Measurements from ENCODE around the gene KCNIP1.

The KCNIP1 gene

DNA sequence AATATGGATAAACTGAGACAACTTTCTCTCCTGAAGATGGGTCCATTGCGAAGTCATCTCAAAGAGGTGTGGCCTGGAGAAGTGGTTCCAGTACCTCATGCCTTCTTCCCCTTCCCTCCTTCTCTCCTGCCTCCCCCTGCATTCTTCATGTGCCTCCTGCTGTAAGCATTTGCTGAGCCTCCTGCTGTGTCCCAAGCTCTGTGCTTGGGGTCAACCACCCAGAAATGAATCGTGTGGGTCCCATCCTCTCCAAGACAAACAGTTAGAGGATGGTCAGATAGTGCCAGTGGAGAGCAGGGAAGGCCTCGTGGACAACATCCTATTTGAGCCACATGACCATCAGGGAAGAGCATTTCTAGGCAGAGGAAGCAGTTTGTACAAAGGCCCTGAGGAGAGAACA, 53.5 kb downstream of the KCNIP1 start:
- Histone ChIP-seq H3K9me3 (ENCODE audit: control insufficient read depth, low read length) (no peaks in the 10 kb centered on the region), H3K36me3 (ENCODE audit: control insufficient read depth, insufficient read depth, low read length) (no peaks in the 10 kb centered on the region), H3K4me1 (ENCODE audit: control insufficient read depth, insufficient read depth, low read length, poor library complexity, severe bottlenecking) (no peaks in the 10 kb centered on the region), H3K27ac (ENCODE audit: insufficient read depth, low read length, poor library complexity, severe bottlenecking) (no peak overlapping the region), H3K4me3 (ENCODE audit: insufficient read depth, low read depth, low read length, poor library complexity, severe bottlenecking) (no peak overlapping the region), H3K27me3 (replicated peaks; ENCODE audit: control insufficient read depth, insufficient read depth, low read length, poor library complexity, severe bottlenecking) (peaks cover 4% of the 10 kb centered on the region)
- DNase-seq, result no peak

DNA sequence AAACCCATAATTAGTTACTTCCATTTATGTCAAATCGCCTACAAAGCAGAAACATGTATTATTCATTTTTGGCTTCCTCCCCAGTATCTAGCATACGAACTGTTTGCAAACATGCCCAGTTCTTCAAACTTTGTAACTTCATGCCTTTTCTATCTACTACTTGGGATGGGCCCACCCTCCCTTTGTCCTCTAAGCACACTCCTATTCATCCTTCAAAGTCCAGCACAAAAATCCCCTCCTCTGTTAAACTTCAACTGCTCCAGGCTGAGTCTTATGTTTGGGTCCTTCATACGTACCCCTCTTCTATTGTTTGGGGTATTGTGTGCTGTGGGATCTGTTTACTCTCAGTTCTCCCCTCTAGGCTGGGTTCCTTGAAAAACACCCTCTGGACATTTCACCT, 55.5 kb downstream of the KCNIP1 start:
- no peak for DNase-seq
- Histone ChIP-seq H3K27ac (ENCODE audit: insufficient read depth, low read length, poor library complexity, severe bottlenecking) (no peak overlapping the region), H3K4me1 (ENCODE audit: control insufficient read depth, insufficient read depth, low read length, poor library complexity, severe bottlenecking) (no peaks in the 10 kb centered on the region), H3K36me3 (ENCODE audit: control insufficient read depth, insufficient read depth, low read length) (no peaks in the 10 kb centered on the region), H3K9me3 (ENCODE audit: control insufficient read depth, low read length) (no peaks in the 10 kb centered on the region), H3K27me3 (replicated peaks; ENCODE audit: control insufficient read depth, insufficient read depth, low read length, poor library complexity, severe bottlenecking) (no peaks in the 10 kb centered on the region), H3K4me3 (ENCODE audit: insufficient read depth, low read depth, low read length, poor library complexity, severe bottlenecking) (no peak overlapping the region)

DNA sequence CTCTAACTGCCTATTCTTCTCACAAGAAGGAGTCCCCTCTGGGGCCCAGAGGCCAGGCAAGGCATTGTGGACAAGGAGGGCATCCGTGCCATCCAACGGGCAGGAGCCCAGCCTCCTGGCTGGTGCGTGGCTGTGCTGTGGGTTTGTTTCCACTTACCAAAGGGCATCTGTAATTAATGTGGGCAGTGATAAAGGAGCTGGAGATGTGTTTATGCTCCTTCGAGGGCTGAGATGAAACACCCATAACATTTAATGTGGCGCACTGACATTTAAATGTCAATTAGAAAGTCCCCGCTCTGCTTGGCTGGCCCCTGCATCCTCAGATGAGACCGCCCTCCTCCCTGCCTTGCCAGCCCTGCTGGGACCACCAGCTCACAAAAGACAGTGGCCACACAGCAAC, 57.1 kb downstream of the KCNIP1 start:
- Histone ChIP-seq H3K27ac (ENCODE audit: insufficient read depth, low read length, poor library complexity, severe bottlenecking) (no peak overlapping the region), H3K9me3 (ENCODE audit: control insufficient read depth, low read length) (no peaks in the 10 kb centered on the region), H3K4me1 (ENCODE audit: control insufficient read depth, insufficient read depth, low read length, poor library complexity, severe bottlenecking) (no peaks in the 10 kb centered on the region), H3K36me3 (ENCODE audit: control insufficient read depth, insufficient read depth, low read length) (no peaks in the 10 kb centered on the region), H3K4me3 (ENCODE audit: insufficient read depth, low read depth, low read length, poor library complexity, severe bottlenecking) (no peak overlapping the region), H3K27me3 (replicated peaks; ENCODE audit: control insufficient read depth, insufficient read depth, low read length, poor library complexity, severe bottlenecking) (no peaks in the 10 kb centered on the region)
- no peak for DNase-seq

DNA sequence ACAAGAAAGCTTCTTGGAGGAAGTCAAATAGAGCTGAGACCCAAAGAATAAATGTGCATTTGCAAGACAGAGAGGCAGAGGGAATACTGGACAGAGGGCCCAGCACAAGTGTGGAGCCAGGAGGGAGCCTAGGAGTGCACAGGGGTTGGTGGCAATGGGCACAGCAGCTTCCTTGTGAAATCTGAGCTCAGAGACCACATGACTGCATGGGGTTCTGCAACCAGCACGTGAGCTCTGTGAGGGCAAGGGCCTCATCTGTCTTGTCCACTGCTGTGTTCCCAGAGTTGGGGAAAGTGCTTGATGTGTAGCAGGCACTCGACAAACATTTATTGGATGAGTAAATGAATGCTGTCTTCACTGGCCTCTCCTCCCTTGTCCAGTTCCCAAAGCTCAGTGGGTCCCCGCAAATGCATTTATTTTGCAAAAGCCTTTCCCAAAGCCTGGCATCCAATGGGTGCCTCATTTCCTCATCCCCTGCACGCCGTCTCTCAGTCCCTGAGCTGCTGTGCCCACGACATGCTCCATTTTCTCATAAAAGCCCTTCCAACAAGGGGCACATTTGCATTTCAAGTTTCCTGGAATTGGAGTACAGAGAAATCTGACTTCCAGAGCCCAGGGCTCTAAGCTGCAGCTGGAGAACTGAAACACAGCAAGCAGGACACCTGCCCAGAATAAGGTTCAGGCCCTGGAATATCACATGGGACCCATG, 58.5 kb downstream of the KCNIP1 start:
- no peak overlapping the region for H3K27ac ChIP-seq (ENCODE audit: insufficient read depth, low read length, poor library complexity, severe bottlenecking)
- no peaks in the 10 kb centered on the region for H3K4me1 ChIP-seq (ENCODE audit: control insufficient read depth, insufficient read depth, low read length, poor library complexity, severe bottlenecking)
- no peaks in the 10 kb centered on the region for H3K27me3 ChIP-seq (replicated peaks; ENCODE audit: control insufficient read depth, insufficient read depth, low read length, poor library complexity, severe bottlenecking)
- no peaks in the 10 kb centered on the region for H3K9me3 ChIP-seq (ENCODE audit: control insufficient read depth, low read length)
- H3K36me3 ChIP-seq (ENCODE audit: control insufficient read depth, insufficient read depth, low read length), result no peaks in the 10 kb centered on the region
- DNase-seq, result no peak
- H3K4me3 ChIP-seq (ENCODE audit: insufficient read depth, low read depth, low read length, poor library complexity, severe bottlenecking), result no peak overlapping the region

DNA sequence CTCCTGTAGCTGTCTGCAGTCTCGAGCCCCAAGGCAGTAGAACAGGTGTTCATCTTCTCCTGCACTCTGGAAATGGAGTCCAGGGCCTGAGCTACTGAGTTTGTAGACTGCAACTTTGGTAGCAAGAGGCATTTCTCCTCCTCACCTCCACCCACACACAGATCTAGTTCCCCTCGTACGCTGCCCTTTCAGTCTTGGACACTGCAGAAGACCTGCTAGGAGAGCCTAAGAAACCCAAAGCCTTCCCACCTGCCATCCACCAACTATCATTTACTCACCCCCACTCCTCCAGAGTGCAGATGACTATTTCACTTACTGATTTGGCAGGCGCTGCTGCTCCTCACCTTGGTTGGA, 59.0 kb downstream of the KCNIP1 start:
- Histone ChIP-seq H3K27ac (ENCODE audit: insufficient read depth, low read length, poor library complexity, severe bottlenecking) (no peak overlapping the region), H3K36me3 (ENCODE audit: control insufficient read depth, insufficient read depth, low read length) (no peaks in the 10 kb centered on the region), H3K4me1 (ENCODE audit: control insufficient read depth, insufficient read depth, low read length, poor library complexity, severe bottlenecking) (no peaks in the 10 kb centered on the region), H3K9me3 (ENCODE audit: control insufficient read depth, low read length) (no peaks in the 10 kb centered on the region), H3K4me3 (ENCODE audit: insufficient read depth, low read depth, low read length, poor library complexity, severe bottlenecking) (no peak overlapping the region), H3K27me3 (replicated peaks; ENCODE audit: control insufficient read depth, insufficient read depth, low read length, poor library complexity, severe bottlenecking) (no peaks in the 10 kb centered on the region)
- no peak for DNase-seq

DNA sequence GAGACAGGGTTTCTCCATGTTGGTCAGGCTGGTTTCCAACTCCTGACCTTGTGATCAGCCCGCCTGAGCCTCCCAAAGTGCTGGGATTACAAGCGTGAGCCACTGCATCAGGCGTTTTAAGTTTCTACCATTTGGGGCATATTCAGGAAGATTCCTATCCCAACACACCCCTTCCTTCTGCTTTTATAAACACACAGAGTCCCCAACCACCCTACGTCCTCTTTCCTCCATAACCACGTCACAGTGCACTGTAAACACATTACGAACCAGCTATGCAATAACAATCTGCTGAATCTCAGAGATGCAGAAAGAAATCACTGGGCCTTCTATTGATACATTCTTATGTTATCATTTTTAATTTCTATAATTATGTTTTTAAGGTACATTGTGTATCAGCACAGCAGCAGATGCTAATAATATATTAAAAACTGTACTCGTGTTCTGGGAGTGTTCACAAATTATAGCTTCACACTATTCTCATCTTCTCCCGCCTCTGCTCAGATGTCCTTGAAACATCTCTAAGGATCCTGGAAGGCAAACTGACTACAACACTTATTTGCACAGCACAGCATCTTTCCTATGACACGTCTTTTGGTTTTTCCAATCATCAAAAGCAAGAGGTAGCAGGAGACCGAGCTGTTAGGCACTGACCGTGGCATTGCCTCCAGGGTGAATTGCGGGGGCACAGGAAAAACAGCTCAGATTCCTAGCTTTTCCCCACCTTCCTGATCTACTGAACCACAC, 60.2 kb downstream of the KCNIP1 start:
- H3K4me1 ChIP-seq (ENCODE audit: control insufficient read depth, insufficient read depth, low read length, poor library complexity, severe bottlenecking), result no peaks in the 10 kb centered on the region
- H3K27ac ChIP-seq (ENCODE audit: insufficient read depth, low read length, poor library complexity, severe bottlenecking), result no peak overlapping the region
- no peaks in the 10 kb centered on the region for H3K36me3 ChIP-seq (ENCODE audit: control insufficient read depth, insufficient read depth, low read length)
- H3K27me3 ChIP-seq (replicated peaks; ENCODE audit: control insufficient read depth, insufficient read depth, low read length, poor library complexity, severe bottlenecking), result no peaks in the 10 kb centered on the region
- no peaks in the 10 kb centered on the region for H3K9me3 ChIP-seq (ENCODE audit: control insufficient read depth, low read length)
- DNase-seq, result no peak
- no peak overlapping the region for H3K4me3 ChIP-seq (ENCODE audit: insufficient read depth, low read depth, low read length, poor library complexity, severe bottlenecking)

DNA sequence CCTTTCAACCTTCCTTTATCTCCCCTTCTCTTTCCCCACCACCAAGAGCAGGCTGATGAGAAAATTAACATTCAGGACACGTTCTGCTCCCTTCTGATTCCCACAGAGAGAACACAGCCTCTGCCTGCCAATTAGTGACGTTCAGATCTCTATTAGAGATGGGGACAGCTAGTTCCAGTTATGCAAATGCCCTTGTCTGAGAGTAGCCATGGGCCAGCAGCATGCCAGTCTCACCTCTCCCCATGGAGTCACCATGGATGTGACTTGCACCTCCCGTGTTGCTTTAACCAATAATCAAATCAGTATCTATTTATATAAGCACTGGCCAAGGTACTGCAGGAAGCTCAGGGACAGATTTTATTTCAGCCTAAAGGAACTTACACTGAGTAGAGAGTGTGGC, 61.3 kb downstream of the KCNIP1 start:
- Histone ChIP-seq H3K27ac (ENCODE audit: insufficient read depth, low read length, poor library complexity, severe bottlenecking) (no peak overlapping the region), H3K4me1 (ENCODE audit: control insufficient read depth, insufficient read depth, low read length, poor library complexity, severe bottlenecking) (no peaks in the 10 kb centered on the region), H3K27me3 (replicated peaks; ENCODE audit: control insufficient read depth, insufficient read depth, low read length, poor library complexity, severe bottlenecking) (no peaks in the 10 kb centered on the region), H3K4me3 (ENCODE audit: insufficient read depth, low read depth, low read length, poor library complexity, severe bottlenecking) (no peak overlapping the region), H3K9me3 (ENCODE audit: control insufficient read depth, low read length) (no peaks in the 10 kb centered on the region), H3K36me3 (ENCODE audit: control insufficient read depth, insufficient read depth, low read length) (no peaks in the 10 kb centered on the region)
- no peak for DNase-seq

DNA sequence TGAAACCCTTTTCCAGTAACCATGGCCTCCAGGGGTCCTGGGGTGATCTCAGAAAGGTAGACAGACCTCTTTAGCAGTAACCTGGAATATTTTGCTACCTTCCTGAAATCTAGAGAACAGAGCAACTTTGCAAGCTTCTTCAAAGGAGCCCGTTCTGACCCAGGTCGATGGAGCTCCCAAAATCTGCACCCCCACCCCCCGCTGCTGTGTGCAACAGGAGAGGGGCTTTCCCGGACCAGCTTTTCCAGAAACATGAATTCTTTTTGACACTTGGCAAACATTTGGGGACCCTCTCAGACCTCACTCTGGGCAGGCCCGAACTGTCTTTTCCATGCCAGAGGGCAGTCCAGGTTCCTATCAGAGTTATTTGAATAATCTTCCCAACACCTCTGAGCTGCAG, 65.3 kb downstream of the KCNIP1 start:
- Histone ChIP-seq H3K27ac (ENCODE audit: insufficient read depth, low read length, poor library complexity, severe bottlenecking) (no peak overlapping the region), H3K4me3 (ENCODE audit: insufficient read depth, low read depth, low read length, poor library complexity, severe bottlenecking) (no peak overlapping the region), H3K4me1 (ENCODE audit: control insufficient read depth, insufficient read depth, low read length, poor library complexity, severe bottlenecking) (no peaks in the 10 kb centered on the region), H3K27me3 (replicated peaks; ENCODE audit: control insufficient read depth, insufficient read depth, low read length, poor library complexity, severe bottlenecking) (no peaks in the 10 kb centered on the region), H3K36me3 (ENCODE audit: control insufficient read depth, insufficient read depth, low read length) (no peaks in the 10 kb centered on the region), H3K9me3 (ENCODE audit: control insufficient read depth, low read length) (no peaks in the 10 kb centered on the region)
- DNase-seq, result no peak

DNA sequence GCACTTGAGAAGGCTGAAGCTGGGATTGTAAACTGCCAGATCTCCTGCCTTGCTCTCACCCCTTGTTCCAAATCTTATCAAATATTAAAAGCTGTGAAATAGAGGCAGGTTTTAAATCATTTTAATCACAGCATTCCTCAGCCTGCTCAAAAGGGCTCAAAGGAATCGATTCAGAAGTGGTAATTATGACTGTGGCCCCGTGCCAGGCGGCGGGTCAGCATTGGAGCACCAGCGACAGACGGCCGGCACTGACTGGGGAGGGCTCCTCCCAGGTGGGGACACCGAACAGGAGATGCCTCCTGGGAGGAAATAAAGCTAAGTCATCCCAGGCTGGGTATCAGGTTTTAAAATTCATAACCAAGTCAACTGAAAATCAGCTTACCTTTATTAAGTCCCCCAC, 66.7 kb downstream of the KCNIP1 start:
- H3K4me1 ChIP-seq (ENCODE audit: control insufficient read depth, insufficient read depth, low read length, poor library complexity, severe bottlenecking), result no peaks in the 10 kb centered on the region

DNA sequence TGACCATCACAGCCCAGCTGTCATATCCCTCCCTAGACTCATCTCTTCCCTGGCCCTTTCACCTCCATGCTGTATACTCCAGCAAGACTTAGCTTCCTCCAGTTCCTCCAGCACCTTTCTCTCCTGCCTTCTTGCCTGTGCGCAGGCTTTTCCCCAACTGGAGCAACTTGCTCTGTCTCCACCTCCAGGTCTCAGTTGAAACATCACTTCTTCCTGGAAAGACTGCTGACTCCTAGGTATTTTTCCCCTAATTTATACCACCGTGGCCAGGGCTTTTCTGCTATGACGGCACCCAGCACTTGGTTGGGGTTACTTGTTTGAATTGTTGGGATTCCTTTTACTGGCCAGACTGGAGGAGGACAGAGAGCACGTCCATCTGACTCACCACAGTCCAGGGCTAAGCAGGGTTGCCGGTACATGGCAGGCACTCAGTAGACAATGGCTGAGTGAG, 67.5 kb downstream of the KCNIP1 start:
- no peaks in the 10 kb centered on the region for H3K36me3 ChIP-seq (ENCODE audit: control insufficient read depth, insufficient read depth, low read length)
- H3K27ac ChIP-seq (ENCODE audit: insufficient read depth, low read length, poor library complexity, severe bottlenecking), result no peak overlapping the region
- DNase-seq, result no peak
- no peaks in the 10 kb centered on the region for H3K4me1 ChIP-seq (ENCODE audit: control insufficient read depth, insufficient read depth, low read length, poor library complexity, severe bottlenecking)
- H3K27me3 ChIP-seq (replicated peaks; ENCODE audit: control insufficient read depth, insufficient read depth, low read length, poor library complexity, severe bottlenecking), result no peaks in the 10 kb centered on the region
- H3K4me3 ChIP-seq (ENCODE audit: insufficient read depth, low read depth, low read length, poor library complexity, severe bottlenecking), result no peak overlapping the region
- H3K9me3 ChIP-seq (ENCODE audit: control insufficient read depth, low read length), result no peaks in the 10 kb centered on the region

More for the DNA sequence above, 66.7 kb downstream of the KCNIP1 start:
- H3K27me3 ChIP-seq (replicated peaks; ENCODE audit: control insufficient read depth, insufficient read depth, low read length, poor library complexity, severe bottlenecking), result no peaks in the 10 kb centered on the region
- no peak overlapping the region for H3K4me3 ChIP-seq (ENCODE audit: insufficient read depth, low read depth, low read length, poor library complexity, severe bottlenecking)
- DNase-seq, result no peak
- no peaks in the 10 kb centered on the region for H3K9me3 ChIP-seq (ENCODE audit: control insufficient read depth, low read length)
- no peak overlapping the region for H3K27ac ChIP-seq (ENCODE audit: insufficient read depth, low read length, poor library complexity, severe bottlenecking)
- H3K36me3 ChIP-seq (ENCODE audit: control insufficient read depth, insufficient read depth, low read length), result no peaks in the 10 kb centered on the region
